Activated naive CD4-positive, alpha-beta T cell treated with anti-CD3 and anti-CD28 coated beads, Interleukin-2, amount 50 U/mL, for 24 hours (primary cell): ENCODE data around the gene IPCEF1.

Experiments
- H3K27ac Mint-ChIP-seq: one replicate; pipeline ENCODE4 v1.8.0; 2021; ENCODE audit warnings: mild to moderate bottlenecking, mixed read lengths
- H3K27me3 Mint-ChIP-seq: one replicate; pipeline ENCODE4 v1.8.0; 2021; ENCODE audit warnings: mixed read lengths
- H3K36me3 Mint-ChIP-seq: one replicate; pipeline ENCODE4 v1.8.0; 2021; ENCODE audit warnings: mixed read lengths
- H3K4me1 Mint-ChIP-seq: one replicate; pipeline ENCODE4 v1.8.0; 2021; ENCODE audit warnings: mixed read lengths
- H3K4me3 Mint-ChIP-seq: one replicate; pipeline ENCODE4 v1.8.0; 2021; ENCODE audit warnings: mild to moderate bottlenecking, mixed read lengths
- H3K9me3 Mint-ChIP-seq: one replicate; pipeline ENCODE4 v1.8.0; 2021; ENCODE audit warnings: mixed read lengths

Gene IPCEF1

DNA sequence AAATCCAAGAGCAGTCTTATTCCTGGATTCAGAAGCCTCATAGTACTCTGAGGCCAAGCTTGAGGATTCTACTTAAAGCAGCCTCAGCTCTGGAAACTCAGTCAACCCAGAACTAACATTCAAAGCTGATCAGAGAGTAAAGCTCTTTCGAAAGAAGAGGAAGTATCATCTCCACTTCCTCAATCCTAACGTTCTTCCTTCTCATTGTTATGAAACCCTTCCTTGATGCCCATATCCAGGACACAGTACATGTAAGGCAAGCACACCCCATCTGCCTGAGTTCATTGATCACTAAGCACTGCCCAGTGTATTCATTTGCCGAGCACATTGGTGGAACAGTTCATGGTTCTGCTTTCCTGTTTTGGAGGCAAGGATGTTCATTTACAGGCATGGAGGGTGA lies at the start of gene IPCEF1:
TSS of gene IPCEF1 (minus strand) at position 114 of the 400 bp plus-strand sequence. CDS start 90,856 bp downstream, outside the sequence.
- Mint-ChIP-seq H3K4me3 (no peak within 1 kb of the TSS), H3K27ac (no peak within 1 kb of the TSS), H3K4me1 (peaks cover 50% of the 10 kb centered on the region), H3K9me3 (no peaks in the 10 kb centered on the region), H3K36me3 (no peaks in the 10 kb centered on the region), H3K27me3 (no peaks in the 10 kb centered on the region)

DNA sequence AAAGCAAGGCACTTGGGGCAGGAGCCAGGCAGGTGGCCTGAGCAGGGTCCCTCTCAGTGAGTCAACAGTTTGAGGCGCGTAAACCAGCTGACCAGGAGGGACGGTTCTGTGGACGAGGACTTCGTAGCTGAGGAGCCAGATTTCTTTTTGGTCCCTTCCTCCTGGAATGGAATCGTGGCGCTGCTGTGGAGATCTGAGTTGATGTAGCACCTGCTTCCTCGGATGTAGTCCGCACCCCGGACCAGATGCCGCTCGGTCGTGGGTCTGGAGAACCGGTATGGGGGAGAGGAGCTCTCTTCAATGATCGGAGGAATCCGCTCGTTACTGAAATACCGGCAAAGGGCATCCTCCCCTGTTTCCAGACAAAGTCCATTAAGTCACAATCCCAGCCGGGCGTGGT lies 49.7 kb upstream of the IPCEF1 start:
- Mint-ChIP-seq H3K4me3 (no peak overlapping the region), H3K4me1 (no peaks in the 10 kb centered on the region), H3K9me3 (no peaks in the 10 kb centered on the region), H3K27me3 (no peaks in the 10 kb centered on the region), H3K27ac (no peak overlapping the region), H3K36me3 (no peaks in the 10 kb centered on the region)

DNA sequence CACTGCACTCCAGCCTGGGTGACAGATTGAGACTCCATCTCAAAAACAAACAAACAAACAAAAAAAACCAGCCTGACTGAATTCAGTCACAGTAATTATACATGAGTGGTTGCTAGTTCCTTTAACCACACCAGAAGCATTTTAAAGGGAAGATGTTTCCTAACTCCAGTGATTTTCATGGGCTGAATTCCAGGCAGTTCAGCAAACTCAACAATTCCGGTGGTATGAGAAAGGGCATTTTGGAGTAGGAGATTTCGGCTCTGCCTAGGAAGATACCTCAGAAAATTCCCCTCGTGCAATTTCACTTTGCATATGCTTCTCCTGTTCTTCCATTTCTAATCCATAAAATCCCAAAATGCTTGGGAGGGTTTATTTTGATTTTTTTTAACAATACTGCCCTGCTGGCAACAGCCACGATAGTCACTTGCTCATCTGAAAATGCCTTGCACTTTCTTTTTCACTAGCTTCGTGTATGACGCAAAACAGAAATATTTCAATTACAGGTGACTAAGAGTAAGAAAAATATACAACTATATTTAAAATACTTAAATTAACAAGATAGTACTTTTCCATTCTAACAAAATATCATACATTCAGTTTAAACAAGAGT lies 48.3 kb upstream of the IPCEF1 start:
- Mint-ChIP-seq H3K4me1 (no peaks in the 10 kb centered on the region), H3K9me3 (no peaks in the 10 kb centered on the region), H3K36me3 (no peaks in the 10 kb centered on the region), H3K27me3 (no peaks in the 10 kb centered on the region), H3K4me3 (no peak overlapping the region), H3K27ac (no peak overlapping the region)

DNA sequence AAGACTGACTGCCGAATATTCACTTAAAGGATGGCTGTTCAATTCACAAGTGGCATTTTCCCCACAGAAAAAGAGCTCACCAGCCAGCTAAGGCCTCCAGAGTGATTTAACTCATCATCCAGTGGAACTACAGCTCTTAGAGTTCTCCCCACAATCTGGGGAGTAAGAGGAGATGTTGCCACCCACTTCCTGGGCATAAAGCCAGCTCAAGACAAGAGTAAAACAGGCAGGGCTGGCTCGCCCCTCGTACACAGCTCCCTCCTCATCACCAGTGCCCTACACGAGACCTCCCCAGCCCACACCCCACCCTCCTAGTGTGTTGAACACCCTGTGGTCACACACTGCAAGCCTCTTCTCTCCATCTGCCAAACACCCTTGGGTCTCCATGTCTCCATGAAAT lies 47.2 kb upstream of the IPCEF1 start:
- Mint-ChIP-seq H3K27me3 (no peaks in the 10 kb centered on the region), H3K27ac (no peak overlapping the region)

DNA sequence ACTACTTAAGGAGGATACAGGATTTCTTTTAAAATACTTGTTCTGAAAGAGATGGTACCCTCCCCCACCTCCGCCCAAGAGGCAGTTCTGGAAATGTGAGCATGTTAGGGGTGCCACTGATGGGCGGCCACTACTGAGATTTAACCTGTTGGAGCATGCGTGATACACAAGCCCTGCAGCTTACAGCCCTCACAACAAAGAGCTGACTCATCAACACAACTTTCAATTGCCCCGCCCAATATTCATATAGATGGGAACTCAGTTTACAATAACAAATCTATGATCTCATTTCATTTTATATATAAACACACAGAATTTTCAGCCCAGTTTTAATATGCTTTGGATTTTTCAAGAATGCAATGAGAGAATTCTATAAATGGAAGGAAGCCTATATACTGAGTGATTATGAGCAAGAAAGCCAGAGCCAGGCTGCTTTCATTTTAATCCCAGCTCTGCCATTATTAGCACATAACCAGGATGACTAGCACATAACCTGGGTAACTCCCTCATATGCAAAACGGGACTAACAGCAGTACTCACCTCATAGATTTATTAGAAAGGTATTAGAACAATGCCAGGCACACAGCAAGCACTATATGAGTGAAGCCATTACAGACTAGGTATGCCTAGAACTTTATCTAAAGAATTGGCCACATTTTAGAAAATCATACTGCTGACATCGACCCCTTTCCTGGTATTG lies 45.6 kb upstream of the IPCEF1 start:
- H3K36me3 Mint-ChIP-seq, result no peaks in the 10 kb centered on the region
- no peaks in the 10 kb centered on the region for H3K4me1 Mint-ChIP-seq
- no peaks in the 10 kb centered on the region for H3K9me3 Mint-ChIP-seq
- no peaks in the 10 kb centered on the region for H3K27me3 Mint-ChIP-seq
- no peak overlapping the region for H3K4me3 Mint-ChIP-seq
- no peak overlapping the region for H3K27ac Mint-ChIP-seq

More for the DNA sequence above, 47.2 kb upstream of the IPCEF1 start:
- Mint-ChIP-seq H3K4me1 (no peaks in the 10 kb centered on the region), H3K36me3 (no peaks in the 10 kb centered on the region), H3K9me3 (no peaks in the 10 kb centered on the region), H3K4me3 (no peak overlapping the region)

DNA sequence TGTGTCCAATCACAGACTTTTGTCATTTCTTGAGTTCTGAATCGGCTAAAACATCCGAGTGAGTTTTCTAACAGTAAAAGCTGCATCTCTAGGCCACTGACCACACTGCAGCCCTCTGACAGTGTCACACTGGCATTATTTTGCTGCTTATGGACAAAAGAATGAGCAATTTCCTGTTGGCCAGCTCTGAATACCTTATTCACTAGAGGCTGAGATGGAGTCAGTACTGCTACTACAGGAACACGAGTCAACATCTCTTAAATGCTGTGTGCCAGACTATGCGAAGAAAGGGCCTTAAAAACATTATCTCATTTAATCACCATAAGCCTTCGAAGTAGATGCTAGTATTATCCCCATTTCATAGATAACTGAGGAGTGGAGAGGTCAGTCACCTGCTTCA lies 42.5 kb upstream of the IPCEF1 start:
- Mint-ChIP-seq H3K9me3 (no peaks in the 10 kb centered on the region), H3K27me3 (no peaks in the 10 kb centered on the region), H3K36me3 (no peaks in the 10 kb centered on the region), H3K27ac (no peak overlapping the region), H3K4me3 (no peak overlapping the region), H3K4me1 (peaks cover 9% of the 10 kb centered on the region)

DNA sequence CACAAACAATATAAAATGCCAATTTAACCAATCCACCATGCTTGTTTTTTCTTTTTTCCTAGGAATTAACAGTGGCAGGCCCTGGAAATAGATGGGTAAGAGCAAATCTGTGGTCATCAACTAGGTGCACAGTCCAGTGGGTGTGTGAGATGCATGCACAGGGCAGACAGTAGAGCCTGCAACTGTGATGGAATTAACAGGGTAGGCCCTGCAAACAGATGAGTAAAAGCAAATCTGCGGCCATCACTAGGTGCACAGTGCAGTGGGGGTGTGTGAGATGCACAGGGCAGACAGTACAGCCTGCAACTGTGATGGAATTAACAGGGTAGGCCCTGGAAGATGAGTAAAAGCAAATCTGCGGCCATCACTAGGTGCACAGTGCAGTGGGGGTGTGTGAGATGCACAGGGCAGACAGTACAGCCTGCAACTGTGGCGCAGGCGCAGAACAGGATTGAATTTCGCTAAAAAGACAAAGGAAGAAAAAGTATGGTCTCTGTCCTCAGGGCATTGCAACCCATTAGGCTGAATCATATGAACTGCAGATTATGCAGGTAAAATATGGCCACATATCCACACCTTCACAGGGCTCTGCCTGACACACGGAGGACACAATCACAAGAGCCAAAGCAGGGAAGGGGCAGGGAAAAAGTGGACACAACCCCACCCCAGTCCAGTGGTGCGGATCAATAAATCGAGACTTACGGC lies 41.0 kb upstream of the IPCEF1 start:
- H3K9me3 Mint-ChIP-seq, result no peaks in the 10 kb centered on the region
- H3K36me3 Mint-ChIP-seq, result no peaks in the 10 kb centered on the region
- no peak overlapping the region for H3K4me3 Mint-ChIP-seq
- H3K27ac Mint-ChIP-seq, result no peak overlapping the region
- H3K27me3 Mint-ChIP-seq, result no peaks in the 10 kb centered on the region
- peaks cover 9% of the 10 kb centered on the region for H3K4me1 Mint-ChIP-seq

- no peak overlapping the region for H3K27ac Mint-ChIP-seq
- peaks cover 9% of the 10 kb centered on the region for H3K4me1 Mint-ChIP-seq
- no peaks in the 10 kb centered on the region for H3K27me3 Mint-ChIP-seq
- H3K9me3 Mint-ChIP-seq, result no peaks in the 10 kb centered on the region
- no peaks in the 10 kb centered on the region for H3K36me3 Mint-ChIP-seq
- no peak overlapping the region for H3K4me3 Mint-ChIP-seq
Measured at GRCh38 chr6:154395878-154396277, 39.3 kb upstream of the IPCEF1 start.

- H3K27ac Mint-ChIP-seq, result no peak overlapping the region
- no peaks in the 10 kb centered on the region for H3K27me3 Mint-ChIP-seq
- no peaks in the 10 kb centered on the region for H3K36me3 Mint-ChIP-seq
- H3K9me3 Mint-ChIP-seq, result no peaks in the 10 kb centered on the region
- no peak overlapping the region for H3K4me3 Mint-ChIP-seq
- peaks cover 9% of the 10 kb centered on the region for H3K4me1 Mint-ChIP-seq
Measured at GRCh38 chr6:154395316-154395715, 38.7 kb upstream of the IPCEF1 start.

- no peaks in the 10 kb centered on the region for H3K27me3 Mint-ChIP-seq
- H3K4me3 Mint-ChIP-seq, result no peak overlapping the region
- H3K9me3 Mint-ChIP-seq, result no peaks in the 10 kb centered on the region
- H3K36me3 Mint-ChIP-seq, result no peaks in the 10 kb centered on the region
- peaks cover 9% of the 10 kb centered on the region for H3K4me1 Mint-ChIP-seq
- H3K27ac Mint-ChIP-seq, result no peak overlapping the region
Measured at GRCh38 chr6:154394571-154394970, 38.0 kb upstream of the IPCEF1 start.

GRCh38 chr6:154390034-154390433 lies 33.4 kb upstream of the IPCEF1 start:
- H3K27me3 Mint-ChIP-seq, result peaks cover 4% of the 10 kb centered on the region
- no peak overlapping the region for H3K27ac Mint-ChIP-seq
- peaks cover 4% of the 10 kb centered on the region for H3K4me1 Mint-ChIP-seq
- no peak overlapping the region for H3K4me3 Mint-ChIP-seq
- no peaks in the 10 kb centered on the region for H3K9me3 Mint-ChIP-seq
- no peaks in the 10 kb centered on the region for H3K36me3 Mint-ChIP-seq

- Mint-ChIP-seq H3K9me3 (no peaks in the 10 kb centered on the region), H3K36me3 (no peaks in the 10 kb centered on the region), H3K4me3 (no peak overlapping the region), H3K27ac (no peak overlapping the region), H3K27me3 (peaks cover 4% of the 10 kb centered on the region), H3K4me1 (no peaks in the 10 kb centered on the region)
Measured at GRCh38 chr6:154388803-154389202, 32.2 kb upstream of the IPCEF1 start.

GRCh38 chr6:154386848-154387717 lies 30.5 kb upstream of the IPCEF1 start:
- Mint-ChIP-seq H3K27ac (no peak overlapping the region), H3K27me3 (peaks cover 4% of the 10 kb centered on the region), H3K36me3 (no peaks in the 10 kb centered on the region)

GRCh38 chr6:154384191-154384590 lies 27.6 kb upstream of the IPCEF1 start:
- Mint-ChIP-seq H3K27ac (no peak overlapping the region), H3K4me3 (no peak overlapping the region), H3K36me3 (no peaks in the 10 kb centered on the region), H3K9me3 (no peaks in the 10 kb centered on the region), H3K4me1 (no peaks in the 10 kb centered on the region), H3K27me3 (peaks cover 2% of the 10 kb centered on the region)

More at GRCh38 chr6:154386848-154387717, 30.5 kb upstream of the IPCEF1 start:
- Mint-ChIP-seq H3K9me3 (no peaks in the 10 kb centered on the region), H3K4me3 (no peak overlapping the region), H3K4me1 (no peaks in the 10 kb centered on the region)

- Mint-ChIP-seq H3K36me3 (no peaks in the 10 kb centered on the region), H3K9me3 (no peaks in the 10 kb centered on the region), H3K4me1 (no peaks in the 10 kb centered on the region), H3K27ac (no peak overlapping the region), H3K4me3 (no peak overlapping the region), H3K27me3 (peaks cover 2% of the 10 kb centered on the region)
Measured at GRCh38 chr6:154383273-154383672, 26.7 kb upstream of the IPCEF1 start.
